ENCODE data around the gene PRDX6. TPM values are rescaled to one million over a fixed set of nuclear protein-coding genes. Genes with fewer than 3 reads are reported as not detected.

The PRDX6 gene
- total and polyA plus RNA-seq, 2 of the 8 experiments (the other 6 are each of a cell fraction or from before 2014, with no cell fraction given): 348 to 677 TPM

GRCh38 chr1:173430677-173431303, 46.3 kb upstream of the PRDX6 start:
- 7% methylated on average over 2 of the region's 2 CpGs; no CpG with 5 or more reads in 1 of the 2 experiments for WGBS, 2 experiments (ENCODE audit: extremely low coverage in 1 of 2, insufficient coverage in 1 of 2, insufficient read length in 1 of 2, insufficient replicate concordance in 2 of 2, low coverage in 1 of 2, low lambda C conversion rate in 2 of 2, missing lambda C conversion rate in 1 of 2)
- peak; percentile 74; the same call in 1 of the 2 replicates for TF ChIP-seq POU5F1 (IDR thresholded peaks at IDR 0.05; ENCODE audit: low read depth, low read length)
- no peak for TF ChIP-seq NRF1 (IDR thresholded peaks at IDR 0.05; ENCODE audit: low read depth, low read length)
- TF ChIP-seq HDAC2 (IDR thresholded peaks at IDR 0.05; ENCODE audit: borderline replicate concordance in 1 of 2, low read depth in 2 of 2, low read length in 2 of 2): 0 out of 4 replicates have a peak, but pooled peaks of 1 of the 2 experiments have one; percentile 6
- TF ChIP-seq EZH2 (IDR thresholded peaks at IDR 0.05; ENCODE audit: low read depth, low read length, severe bottlenecking): no peak

More at GRCh38 chr1:173430677-173431303, 46.3 kb upstream of the PRDX6 start:
- CTCF ChIA-PET (ENCODE audit: partially characterized antibody): interaction anchor here (0.6 to 4.3 kb wide), 37 partner anchors 9 to 688 kb away, joined by 3 to 44 read pairs (median 4); partner anchors contain the start of genes ANKRD45 and PRDX6
- POLR2A ChIA-PET (ENCODE audit: partially characterized antibody): interaction anchor here (0.8 to 3.2 kb wide), 9 partner anchors 8 to 437 kb away, joined by 3 to 30 read pairs (median 7); partner anchors contain the start of genes GAS5, PRDX6 and ZBTB37
- Histone ChIP-seq H2BK120ac (replicated peaks; ENCODE audit: low read depth, low read length) (peak overlapping the region; percentile 67), H2BK20ac (ENCODE audit: low read length) (no peak overlapping the region), H3K79me1 (ENCODE audit: low read depth, low read length) (no peaks in the 10 kb centered on the region), H3K23ac (ENCODE audit: insufficient read length) (no peak overlapping the region), H3K27me3 (replicated peaks in 1 of 4; ENCODE audit: control insufficient read depth in 3 of 4, extremely low read depth in 1 of 4, insufficient read depth in 3 of 4, low read length in 3 of 4) (no peaks in the 10 kb centered on the region), H2BK5ac (ENCODE audit: low read depth, low read length) (peak overlapping the region; percentile 72; the same call in 1 of the 2 replicates), H2AFZ (ENCODE audit: low read length) (no peak overlapping the region), H2BK12ac (ENCODE audit: low read depth, low read length) (no peak overlapping the region), H3K27ac (ENCODE audit: low read depth, low read length) (no peak overlapping the region), H2AK5ac (ENCODE audit: low read depth, low read length) (no peak overlapping the region), H3K18ac (ENCODE audit: extremely low read depth, low read length) (no peak overlapping the region; the same call in 1 of the 2 replicates), H4K8ac (ENCODE audit: extremely low read depth, insufficient read depth, low read length) (no peak overlapping the region), H4K20me1 (replicated peaks in 1 of 2; ENCODE audit: control insufficient read depth in 1 of 2, insufficient read depth in 2 of 2, low read length in 2 of 2) (no peaks in the 10 kb centered on the region), H3K4me3 (ENCODE audit: extremely low read depth in 1 of 4, insufficient read depth in 2 of 4, low read depth in 3 of 4, low read length in 4 of 4) (peak overlapping the region in 2 of 4 experiments; percentile 18 to 43; a peak in 3 of 8 replicates), H3K9me3 (ENCODE audit: insufficient read depth in 2 of 2, low read depth in 1 of 2, low read length in 1 of 2) (no peaks in the 10 kb centered on the region), H2BK15ac (ENCODE audit: low read length) (no peak overlapping the region), H3K4ac (replicated peaks; ENCODE audit: insufficient read length, low read depth, low read length) (no peak overlapping the region), H3K79me2 (ENCODE audit: control insufficient read depth in 1 of 2, insufficient read depth in 2 of 2, low read length in 2 of 2) (no peaks in the 10 kb centered on the region), H3K56ac (replicated peaks; ENCODE audit: insufficient read length, low read depth, low read length) (no peak overlapping the region), H3K4me2 (ENCODE audit: insufficient read depth in 1 of 2, low read depth in 2 of 2, low read length in 2 of 2) (peak overlapping the region; percentile 6 to 49; a peak in 3 of 4 replicates), H4K91ac (replicated peaks; ENCODE audit: insufficient read length, low read length) (no peak overlapping the region), H3K23me2 (ENCODE audit: low read depth, low read length) (no peaks in the 10 kb centered on the region), H4K5ac (ENCODE audit: insufficient read length, low read depth, low read length) (peak overlapping the region; percentile 75), H3K4me1 (replicated peaks in 1 of 4; ENCODE audit: control insufficient read depth in 3 of 4, insufficient read depth in 4 of 4, low read length in 3 of 4) (peaks cover 3 to 19% (median 10%) of the 10 kb centered on the region in 4 experiments; a peak in 5 of 7 replicates), H3K9ac (replicated peaks in 1 of 4; ENCODE audit: extremely low read depth in 1 of 4, low read depth in 3 of 4, low read length in 3 of 4) (no peak overlapping the region), H3K36me3 (ENCODE audit: control insufficient read depth in 2 of 4, insufficient read depth in 4 of 4, low read length in 3 of 4) (no peaks in the 10 kb centered on the region), H3K14ac (ENCODE audit: insufficient read length) (no peak overlapping the region)
- FAIRE-seq (no peak), DNase-seq (ENCODE audit: low read depth in 1 of 2, low spot score in 2 of 2) (peak in 1 of 2 experiments; percentile 6)

All from H1 (cell line).